Measurements from ENCODE around the gene PICALM. TPM values are rescaled to one million over a fixed set of nuclear protein-coding genes. Genes with fewer than 3 reads are reported as not detected.
"Not testable (repeated sequence)": the region's sequence is repeated elsewhere in the genome, so short reads cannot be mapped to it uniquely, and the experiment has no call there.

Gene PICALM, protein sequence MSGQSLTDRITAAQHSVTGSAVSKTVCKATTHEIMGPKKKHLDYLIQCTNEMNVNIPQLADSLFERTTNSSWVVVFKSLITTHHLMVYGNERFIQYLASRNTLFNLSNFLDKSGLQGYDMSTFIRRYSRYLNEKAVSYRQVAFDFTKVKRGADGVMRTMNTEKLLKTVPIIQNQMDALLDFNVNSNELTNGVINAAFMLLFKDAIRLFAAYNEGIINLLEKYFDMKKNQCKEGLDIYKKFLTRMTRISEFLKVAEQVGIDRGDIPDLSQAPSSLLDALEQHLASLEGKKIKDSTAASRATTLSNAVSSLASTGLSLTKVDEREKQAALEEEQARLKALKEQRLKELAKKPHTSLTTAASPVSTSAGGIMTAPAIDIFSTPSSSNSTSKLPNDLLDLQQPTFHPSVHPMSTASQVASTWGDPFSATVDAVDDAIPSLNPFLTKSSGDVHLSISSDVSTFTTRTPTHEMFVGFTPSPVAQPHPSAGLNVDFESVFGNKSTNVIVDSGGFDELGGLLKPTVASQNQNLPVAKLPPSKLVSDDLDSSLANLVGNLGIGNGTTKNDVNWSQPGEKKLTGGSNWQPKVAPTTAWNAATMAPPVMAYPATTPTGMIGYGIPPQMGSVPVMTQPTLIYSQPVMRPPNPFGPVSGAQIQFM
- 92.3 and 164 TPM in 2 replicates for total RNA-seq (2014; rRNA removed; shearing (Covaris generic))
- polyA plus RNA-seq (2015; cell fraction: cytosol; rRNA removed), result 157 and 200 TPM in 2 replicates
- 301 and 318 TPM in 2 replicates for polyA plus RNA-seq (2015; cell fraction: nucleus; rRNA removed)

DNA sequence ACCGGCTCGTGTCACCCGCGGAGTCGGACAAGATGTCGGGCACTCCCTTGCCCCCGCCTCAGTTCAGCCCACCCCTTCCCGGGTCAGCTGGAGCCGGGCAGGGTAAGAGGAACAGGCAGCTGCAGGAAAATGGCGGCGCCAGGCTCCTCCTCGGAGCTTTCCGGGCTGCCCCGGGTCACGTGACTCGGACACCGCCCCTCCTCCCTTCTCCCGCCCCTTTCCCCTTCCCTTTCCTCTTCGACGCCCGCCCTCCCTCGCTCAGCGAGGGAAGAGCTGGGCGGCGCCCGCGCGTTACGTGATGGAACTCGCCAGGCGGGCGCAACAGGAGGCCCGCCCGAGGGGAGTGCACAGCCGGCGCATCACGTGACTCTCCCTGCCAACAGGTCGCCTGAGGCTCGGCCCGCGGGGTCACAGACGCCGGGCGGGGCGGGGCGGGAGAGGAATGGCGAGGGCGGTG lies at the start of gene PICALM:
Gene PICALM (minus strand): TSS at position 134 of the 457 bp plus-strand sequence. CDS start 304 bp downstream, outside the sequence.
- peak; percentile 99 for DNase-seq (ENCODE audit: low read depth)

DNA sequence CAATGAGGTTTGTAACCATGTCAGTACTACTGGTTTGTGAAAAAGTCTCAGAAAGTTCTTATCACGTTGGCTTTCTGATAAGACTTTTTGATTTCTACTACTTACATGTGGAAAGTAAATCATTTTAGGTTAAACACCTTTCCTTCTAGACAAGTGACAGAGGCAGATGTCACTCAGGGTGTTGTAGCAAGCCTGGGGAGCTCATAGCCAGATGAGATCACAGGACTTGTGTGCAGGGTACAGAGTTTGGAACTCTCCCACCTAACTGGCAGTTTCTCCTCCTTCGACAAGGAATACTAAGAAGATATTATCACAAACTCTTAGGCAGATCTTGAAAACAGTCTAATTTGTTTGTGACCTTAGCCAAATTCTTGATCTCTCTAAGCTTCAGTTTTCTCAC lies 49.4 kb upstream of the PICALM start:
- no peak for DNase-seq (ENCODE audit: low read depth)

DNA sequence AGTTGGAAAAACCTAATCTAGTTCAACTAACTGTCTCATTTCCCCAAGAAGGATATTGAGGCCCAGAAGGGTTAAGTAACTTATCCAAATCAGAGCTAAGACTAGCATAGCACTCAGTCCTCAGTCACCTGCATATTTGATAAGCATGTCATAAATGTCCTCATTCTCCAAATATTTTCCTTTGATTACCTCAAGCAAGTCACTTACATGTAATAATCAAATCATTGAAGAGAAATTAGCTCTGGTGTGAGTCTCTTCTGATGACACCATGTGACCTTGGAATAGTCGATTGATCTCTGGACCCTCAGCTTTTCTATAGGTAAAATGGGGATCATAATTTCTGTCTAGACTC lies 48.8 kb upstream of the PICALM start:
- DNase-seq (ENCODE audit: low read depth), result peak; percentile 17

DNA sequence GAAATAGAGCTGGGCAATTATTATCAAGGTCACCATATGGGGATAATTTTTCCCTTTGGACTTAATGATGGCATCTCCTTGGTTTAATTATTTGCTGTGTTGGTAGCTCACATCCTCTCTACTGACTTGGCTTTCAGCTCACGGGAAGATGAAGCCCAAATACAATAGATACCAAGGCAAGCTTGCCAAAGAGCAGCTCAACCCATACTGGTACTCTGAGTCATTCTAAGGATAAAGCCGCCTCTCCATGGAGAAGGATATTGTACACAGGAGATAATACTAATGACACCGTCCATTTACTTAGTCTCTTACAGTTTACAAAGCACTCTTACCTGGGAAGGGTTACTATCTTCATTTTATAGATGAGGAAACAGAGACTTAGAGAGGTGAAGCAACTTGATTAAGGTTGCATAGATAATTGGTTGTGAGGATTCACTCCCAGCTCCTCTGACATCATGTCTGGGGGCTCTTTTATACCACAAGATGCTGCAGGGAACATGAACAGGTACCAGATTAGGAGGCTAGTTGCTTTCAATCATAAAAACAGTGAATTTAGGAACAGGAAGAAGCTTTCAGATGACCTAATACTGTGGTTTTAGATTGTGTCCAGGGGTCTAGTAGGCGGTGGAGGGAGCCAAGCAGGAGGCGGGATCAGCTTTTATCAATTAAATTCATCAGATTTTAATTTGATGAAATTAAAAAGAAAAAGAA lies 48.3 kb upstream of the PICALM start:
- DNase-seq (ENCODE audit: low read depth), result peak; percentile 78

DNA sequence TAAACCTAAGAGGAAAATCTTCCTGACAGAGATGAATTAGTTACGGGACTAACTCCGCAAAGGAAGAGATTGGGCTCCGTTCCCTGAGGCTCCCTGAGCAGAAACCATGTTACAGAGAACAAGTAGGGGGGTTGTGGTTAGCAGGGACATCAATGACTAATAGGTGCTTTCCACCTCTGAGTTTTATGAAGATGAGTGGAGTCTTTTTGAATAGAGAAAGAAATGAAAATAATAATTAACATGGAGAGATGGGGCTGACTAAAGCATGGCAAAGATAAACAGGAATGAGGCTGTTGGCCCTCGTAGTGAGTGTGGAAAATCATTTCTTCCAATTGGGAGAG lies 47.5 kb upstream of the PICALM start:
- peak; percentile 77 for DNase-seq (ENCODE audit: low read depth)

DNA sequence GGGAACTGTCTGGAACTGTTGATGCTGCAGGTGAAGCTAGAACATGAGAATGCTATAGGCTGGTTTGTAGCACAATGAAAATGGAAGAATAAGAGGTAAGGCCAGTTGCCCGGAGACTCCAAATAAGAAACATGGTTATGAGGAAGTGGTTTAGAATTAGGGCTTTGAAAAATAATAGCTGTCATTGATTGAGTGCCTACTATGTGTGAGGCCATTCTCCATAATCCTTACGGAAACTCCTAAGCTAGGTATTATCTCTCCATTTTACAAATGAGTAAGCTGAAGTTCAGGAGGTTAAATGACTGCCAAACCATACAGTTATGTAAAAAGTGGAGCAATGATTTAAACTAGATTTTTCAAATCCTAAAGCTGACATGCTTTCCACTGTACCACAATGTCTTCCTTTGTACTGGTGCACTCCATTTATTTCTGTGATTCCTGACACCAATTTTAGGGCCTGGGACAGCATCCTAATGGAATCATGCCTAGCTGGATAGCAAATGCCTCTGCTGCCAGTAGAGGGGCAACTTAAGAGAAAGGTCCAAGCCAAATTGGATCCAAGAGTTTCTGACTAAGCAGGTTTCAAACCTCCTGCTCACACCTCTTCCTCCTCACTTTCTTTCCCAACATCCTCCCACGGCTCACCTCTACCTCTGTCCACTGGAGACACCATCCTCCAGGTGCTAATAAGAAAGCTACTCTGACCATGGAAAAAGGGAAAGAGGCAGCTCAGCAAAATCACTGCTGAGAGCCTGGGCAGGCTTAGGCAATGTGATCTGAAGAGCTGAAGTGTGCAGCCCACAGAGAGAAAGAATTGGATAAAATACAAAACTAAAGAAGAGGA lies 46.9 kb upstream of the PICALM start:
- DNase-seq (ENCODE audit: low read depth), result no peak

DNA sequence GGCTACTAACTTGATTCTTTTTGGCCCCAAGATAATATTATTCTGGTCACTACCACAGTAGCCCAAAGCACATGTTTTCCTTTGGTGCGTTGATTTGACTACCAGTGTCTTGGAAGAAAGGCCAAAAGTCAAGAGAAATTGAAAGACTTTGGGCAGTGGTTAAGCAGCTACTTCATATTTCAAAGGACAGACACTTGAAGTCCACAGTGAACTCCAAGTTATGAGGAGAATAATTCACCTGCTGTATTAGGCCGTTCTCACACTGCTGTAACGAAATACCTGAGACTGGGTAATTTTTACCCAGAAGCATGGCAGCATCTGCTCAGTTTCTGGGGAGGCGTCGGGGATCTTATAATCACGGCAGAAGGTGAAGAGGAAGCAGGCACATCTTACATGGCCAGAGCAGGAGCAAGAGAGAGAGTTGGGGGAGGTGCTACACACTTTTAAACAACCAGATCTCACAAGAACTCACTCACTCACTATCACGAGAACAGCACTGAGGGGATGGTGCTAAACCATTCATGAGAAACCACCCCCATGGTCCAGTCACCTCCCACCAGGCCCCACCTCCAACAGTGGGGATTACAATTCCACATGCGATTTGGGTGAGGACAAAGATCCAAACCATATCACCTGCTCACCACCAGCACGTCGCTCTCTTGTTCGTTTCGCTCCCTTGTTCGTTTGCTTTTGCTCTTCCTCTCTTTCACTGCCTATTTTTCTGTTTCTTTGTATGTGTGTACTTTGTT lies 40.2 kb upstream of the PICALM start:
- no peak for DNase-seq (ENCODE audit: low read depth)

DNA sequence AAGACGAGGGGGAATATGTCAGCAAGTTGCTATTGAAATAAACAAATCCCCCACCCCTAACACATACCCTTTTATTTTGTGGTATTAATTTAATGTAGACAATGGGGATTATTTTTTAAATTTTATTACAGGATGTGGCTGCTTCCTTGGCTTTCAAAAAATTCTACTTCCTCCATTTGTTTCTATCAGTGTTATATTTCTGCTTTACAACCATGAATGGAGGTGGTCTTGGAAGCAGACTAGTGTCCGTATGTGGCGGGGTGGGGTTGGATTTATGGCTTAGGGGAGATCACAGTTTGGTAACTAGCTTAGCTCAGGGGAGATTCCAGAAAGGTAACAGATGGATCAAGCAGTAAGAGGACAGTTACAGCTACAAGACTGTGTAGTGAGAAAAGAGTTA lies 39.3 kb upstream of the PICALM start:
- DNase-seq (ENCODE audit: low read depth), result no peak

DNA sequence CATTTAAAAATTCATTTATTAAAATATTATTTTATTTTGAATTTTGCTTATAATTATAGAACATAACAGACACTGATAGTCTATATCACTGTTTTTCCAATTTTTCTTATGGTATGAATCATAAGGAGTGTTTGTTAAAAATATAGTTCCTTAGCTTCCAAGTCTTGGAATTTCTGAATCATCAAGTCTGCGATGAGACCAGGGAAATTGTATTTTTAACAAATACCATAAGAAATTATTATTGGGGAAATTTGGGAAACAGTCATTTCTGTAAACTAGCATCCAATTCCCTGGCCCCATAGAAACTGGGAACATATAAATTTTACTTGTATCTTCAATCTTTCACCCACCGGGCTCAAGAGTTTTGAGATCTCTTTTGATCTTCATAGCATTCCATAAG lies 38.0 kb upstream of the PICALM start:
- no peak for DNase-seq (ENCODE audit: low read depth)

DNA sequence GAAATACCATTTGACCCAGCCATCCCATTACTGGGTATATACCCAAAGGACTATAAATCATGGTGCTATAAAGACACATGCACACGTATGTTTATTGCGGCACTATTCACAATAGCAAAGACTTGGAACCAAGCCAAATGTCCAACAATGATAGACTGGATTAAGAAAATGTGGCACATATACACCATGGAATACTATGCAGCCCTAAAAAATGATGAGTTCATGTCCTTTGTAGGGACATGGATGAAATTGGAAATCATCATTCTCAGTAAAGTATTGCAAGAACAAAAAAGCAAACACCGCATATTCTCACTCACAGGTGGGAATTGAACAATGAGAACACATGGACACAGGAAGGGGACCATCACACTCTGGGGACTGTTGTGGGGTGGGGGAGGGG lies 37.1 kb upstream of the PICALM start:
- not testable (repeated sequence) for DNase-seq (ENCODE audit: low read depth)

DNA sequence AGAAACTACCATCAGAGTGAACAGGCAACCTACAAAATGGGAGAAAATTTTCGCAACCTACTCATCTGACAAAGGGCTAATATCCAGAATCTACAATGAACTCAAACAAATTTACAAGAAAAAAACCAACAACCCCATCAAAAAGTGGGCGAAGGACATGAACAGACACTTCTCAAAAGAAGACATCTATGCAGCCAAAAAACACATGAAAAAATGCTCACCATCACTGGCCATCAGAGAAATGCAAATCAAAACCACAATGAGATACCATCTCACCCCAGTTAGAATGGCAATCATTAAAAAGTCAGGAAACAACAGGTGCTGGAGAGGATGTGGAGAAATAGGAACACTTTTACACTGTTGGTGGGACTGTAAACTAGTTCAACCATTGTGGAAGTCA lies 36.7 kb upstream of the PICALM start:
- not testable (repeated sequence) for DNase-seq (ENCODE audit: low read depth)

DNA sequence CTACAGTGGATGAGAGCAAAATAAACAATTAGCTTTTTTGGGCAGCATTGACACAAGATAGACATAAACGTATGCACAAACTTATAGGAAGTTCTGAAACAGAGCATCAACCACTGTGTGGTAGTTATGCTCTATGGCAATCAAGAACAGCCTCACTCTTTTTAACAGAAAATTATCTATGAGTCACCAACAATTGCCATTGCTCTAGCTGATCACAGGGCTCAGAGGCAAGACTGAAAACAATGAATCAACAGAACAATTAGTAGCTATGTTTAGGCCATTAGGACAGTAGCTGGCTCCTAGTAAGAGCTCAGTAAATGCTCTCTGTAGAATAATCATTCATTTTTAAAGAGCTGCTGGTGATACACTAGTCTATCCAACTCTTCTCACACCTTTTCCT lies 34.9 kb upstream of the PICALM start:
- DNase-seq (ENCODE audit: low read depth), result no peak

DNA sequence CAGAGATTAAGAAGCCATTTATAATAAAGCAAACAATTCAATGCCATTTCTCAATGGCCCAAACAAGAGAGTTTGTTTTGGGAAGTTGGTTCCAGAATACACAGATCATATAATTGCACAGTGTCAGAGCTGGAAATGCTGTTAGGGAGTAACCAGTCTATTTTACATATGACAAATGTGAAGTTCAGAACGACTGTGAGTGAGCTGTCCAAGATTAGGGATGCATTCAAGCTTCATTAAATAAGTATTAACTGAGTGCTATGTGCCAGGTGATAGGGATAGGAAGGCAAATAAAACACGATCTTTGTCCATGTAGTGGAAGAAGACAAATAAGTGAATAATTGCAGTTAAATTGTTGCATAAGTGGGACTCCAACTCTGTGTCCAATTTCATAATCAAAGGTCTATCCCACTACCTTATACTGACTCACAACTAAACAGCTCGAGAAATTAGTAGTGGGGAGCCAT lies 33.1 kb upstream of the PICALM start:
- no peak for DNase-seq (ENCODE audit: low read depth)

DNA sequence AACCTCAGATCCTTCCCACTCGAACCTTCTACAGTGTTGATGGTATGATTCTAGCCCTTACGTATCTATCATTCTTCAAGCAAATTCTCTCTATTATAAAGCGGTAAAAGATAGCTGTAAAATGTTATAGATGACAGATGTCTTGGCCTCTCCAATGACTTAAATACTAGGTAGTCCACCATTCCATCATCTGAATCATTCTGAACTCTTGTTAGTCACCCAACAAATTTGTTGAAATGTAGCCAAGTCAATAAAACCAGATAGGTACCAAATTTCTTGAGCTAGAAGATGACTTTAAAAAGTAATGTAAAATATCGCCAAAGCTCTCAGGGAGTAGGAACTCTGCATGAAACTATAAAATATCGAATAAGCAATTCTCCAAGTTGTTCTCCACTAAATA lies 32.6 kb upstream of the PICALM start:
- peak; percentile 37 for DNase-seq (ENCODE audit: low read depth)

DNA sequence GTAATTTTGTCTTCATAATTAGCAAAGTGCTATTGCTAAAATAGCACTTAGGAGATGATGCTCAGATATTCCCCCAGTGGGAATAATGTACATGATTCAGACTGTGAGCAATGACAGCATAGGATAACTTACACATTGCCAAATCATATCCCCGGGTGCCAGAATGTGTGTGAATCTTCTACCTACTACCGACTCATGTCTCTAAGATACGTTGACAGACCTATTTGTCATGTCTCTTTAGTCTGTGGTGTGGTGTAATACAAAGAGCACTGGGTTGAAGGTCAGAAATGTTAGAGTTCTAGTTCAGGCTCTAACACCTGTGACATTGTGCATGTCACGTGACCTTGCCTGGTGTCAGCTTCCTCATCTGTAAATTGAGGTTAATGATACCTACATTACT lies 31.0 kb upstream of the PICALM start:
- peak; percentile 68 for DNase-seq (ENCODE audit: low read depth)

DNA sequence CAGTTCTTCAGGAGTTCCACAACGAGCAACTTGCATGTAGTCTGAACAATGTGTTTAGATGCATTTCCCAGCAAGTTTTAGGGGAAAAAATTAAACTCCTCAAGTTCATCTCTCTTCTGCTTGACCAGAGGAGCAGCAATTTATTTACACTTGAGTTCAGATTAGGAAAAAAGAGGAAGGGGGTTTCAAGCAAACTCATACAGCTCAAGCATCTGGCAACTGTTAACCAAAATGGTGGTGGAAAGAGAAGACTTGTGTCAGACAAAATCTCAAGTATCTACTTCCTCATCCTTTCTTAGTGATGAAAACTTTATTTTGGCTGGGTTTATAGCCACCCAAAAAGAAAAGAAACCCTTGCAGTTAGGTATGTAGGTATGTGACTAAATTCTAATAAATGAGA lies 29.1 kb upstream of the PICALM start:
- DNase-seq (ENCODE audit: low read depth), result no peak

DNA sequence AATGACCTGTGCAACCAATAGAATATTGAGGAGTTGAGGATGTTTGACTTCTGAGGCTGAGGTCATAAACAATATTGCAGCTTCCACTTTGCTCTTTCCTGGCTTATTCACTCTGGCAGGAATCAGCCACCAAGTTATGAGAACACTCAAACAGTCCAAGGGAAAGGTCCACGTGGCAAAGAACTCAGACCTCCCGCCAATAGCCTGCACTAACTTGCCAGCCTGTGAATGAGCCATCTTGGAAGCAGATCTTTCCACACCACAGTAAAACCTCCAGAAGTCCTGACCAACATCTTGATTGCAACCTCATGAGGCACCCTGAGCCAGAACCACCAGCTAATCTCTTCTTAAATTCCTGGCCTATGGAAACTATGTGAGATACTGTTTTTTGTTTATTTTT lies 22.7 kb upstream of the PICALM start:
- DNase-seq (ENCODE audit: low read depth), result peak; percentile 17

DNA sequence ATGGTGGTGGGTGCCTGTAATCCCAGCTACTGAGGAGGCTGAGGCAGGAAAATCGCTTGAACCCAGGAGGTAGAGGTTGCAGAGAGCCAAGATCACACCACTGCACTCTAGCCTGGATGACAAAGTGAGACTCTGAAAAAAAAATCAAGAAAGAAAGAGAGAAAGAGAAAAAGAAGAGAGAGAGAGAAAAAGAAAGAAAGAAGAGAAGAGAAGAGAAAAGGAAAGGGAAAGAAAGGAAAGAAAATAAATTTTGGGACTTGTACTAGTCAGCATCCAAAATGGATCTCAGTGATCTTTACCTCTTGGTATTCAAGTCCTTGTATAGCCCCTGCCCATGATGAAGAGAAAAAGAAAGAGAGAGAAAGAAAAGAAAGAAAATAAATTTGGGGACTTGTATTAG lies 22.2 kb upstream of the PICALM start:
- DNase-seq (ENCODE audit: low read depth), result no peak

DNA sequence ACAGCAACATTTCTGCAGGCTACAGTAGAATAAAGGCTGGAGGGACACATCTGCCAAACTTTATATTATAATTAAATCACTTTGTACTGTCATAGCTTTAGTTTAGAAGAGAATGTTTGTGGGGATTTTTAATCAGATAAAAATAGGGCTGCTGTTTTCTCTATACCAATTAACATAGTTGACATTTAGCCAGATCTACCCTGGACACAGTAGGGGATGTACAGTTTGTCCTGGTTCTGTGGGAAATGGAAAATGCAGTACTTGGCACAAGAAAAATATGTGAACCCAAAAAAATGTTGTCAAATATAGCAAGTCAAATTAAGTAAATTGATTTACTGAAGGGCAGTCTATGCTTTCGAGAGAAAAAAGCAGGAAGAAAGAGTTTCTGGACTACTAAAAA lies 20.8 kb upstream of the PICALM start:
- DNase-seq (ENCODE audit: low read depth), result no peak

DNA sequence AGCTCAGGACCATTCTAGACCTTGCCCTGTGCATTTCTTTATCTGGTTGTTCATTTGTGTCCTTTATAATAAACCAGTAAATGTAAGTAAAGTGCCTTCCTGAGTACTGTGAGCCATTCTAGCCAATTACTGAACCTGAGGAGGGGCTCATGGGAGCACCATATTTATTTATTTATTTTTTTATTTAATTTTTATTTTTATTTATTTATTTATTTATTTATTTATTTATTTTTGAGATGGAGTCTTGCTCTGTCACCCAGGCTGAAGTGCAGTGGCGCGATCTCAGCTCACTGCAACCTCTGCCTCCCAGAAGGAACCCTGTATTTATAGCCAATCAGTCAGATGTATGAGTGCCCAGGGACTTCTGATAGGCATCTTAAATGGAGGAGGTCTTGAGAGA lies 18.8 kb upstream of the PICALM start:
- DNase-seq (ENCODE audit: low read depth), result not testable (repeated sequence)
